WI38 (cell line): ENCODE data around the gene MVK.

Source experiments
- H3K4me3 ChIP-seq: 2 replicates; pipeline ENCODE4 v1.5.1; 2011; ENCODE audit warnings: low read depth, mild to moderate bottlenecking, control low read depth, low read length
- TF ChIP-seq, protein P1 (sequence below): IDR thresholded peaks from 2 replicates; pipeline ENCODE4 v1.5.1; 2012; ENCODE audit warnings: low read depth, mild to moderate bottlenecking, control low read depth, low read length

The MVK gene

GRCh38 chr12:109630815-109631214, 57.2 kb downstream of the MVK start:
- no peak overlapping the region for H3K4me3 ChIP-seq
- TF ChIP-seq, protein P1, sequence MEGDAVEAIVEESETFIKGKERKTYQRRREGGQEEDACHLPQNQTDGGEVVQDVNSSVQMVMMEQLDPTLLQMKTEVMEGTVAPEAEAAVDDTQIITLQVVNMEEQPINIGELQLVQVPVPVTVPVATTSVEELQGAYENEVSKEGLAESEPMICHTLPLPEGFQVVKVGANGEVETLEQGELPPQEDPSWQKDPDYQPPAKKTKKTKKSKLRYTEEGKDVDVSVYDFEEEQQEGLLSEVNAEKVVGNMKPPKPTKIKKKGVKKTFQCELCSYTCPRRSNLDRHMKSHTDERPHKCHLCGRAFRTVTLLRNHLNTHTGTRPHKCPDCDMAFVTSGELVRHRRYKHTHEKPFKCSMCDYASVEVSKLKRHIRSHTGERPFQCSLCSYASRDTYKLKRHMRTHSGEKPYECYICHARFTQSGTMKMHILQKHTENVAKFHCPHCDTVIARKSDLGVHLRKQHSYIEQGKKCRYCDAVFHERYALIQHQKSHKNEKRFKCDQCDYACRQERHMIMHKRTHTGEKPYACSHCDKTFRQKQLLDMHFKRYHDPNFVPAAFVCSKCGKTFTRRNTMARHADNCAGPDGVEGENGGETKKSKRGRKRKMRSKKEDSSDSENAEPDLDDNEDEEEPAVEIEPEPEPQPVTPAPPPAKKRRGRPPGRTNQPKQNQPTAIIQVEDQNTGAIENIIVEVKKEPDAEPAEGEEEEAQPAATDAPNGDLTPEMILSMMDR = no peak

DNA sequence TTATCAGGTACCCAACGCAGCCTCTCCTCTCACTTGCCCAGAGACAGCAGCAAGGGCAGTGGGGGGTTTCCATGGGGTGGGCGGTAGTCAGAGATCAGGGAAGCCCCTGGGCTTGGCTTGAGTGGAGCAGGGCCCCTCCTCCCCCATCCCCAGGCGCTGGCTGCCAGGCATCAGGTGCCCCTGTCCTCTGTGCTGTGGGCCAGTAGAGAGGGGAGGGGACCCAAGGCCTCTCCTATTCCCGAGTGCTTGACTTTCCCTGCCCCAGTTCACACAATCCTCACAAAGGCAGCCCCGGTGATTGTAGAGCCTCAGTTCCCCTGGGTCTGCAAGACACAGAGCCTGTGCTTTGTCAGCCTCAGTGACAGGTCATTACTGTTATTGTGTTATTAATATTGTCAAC, 57.7 kb downstream of the MVK start:
- no peak overlapping the region for H3K4me3 ChIP-seq
- TF ChIP-seq, protein P1 = no peak

DNA sequence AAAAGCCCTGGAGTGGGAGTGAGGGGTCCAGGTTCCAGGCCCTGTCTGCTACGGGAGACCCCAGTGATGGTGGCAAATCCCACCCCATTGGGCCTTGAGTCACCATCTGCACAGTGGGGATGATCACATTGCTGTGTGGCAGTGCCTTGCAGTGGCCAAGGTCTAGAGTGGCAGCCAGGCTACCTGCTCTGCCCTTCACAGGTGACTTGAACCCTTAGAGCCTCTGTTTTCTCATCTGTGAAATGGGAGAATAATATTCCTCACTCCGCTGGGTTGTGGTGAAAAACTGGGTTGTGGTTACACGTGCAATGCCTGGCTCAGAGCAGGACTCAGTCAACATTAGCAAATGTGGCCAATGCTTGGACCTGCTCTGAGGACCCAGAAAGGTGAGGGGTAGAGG, 58.2 kb downstream of the MVK start:
- TF ChIP-seq, protein P1 = no peak
- no peak overlapping the region for H3K4me3 ChIP-seq

DNA sequence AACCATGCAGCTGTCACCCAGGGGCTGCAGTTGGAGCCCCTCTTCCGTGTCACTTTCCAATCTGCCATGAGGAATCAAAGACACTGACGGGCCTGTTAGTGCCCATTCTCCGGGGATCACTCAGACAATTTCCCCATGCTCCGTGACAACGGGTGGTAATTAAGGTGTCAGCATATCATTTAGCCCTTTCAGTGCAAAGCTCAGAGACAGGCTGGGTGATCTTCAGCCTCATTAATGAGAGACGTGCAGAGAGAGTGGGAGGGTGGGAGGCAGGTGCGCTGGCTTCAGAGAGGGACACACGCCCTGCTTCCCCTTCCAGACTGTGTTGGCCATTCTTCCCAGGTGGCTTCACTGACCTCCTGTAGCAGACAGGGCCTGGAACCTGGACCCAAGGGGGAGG, 58.7 kb downstream of the MVK start:
- TF ChIP-seq, protein P1 = no peak
- no peak overlapping the region for H3K4me3 ChIP-seq

- TF ChIP-seq, protein P1 = no peak
- H3K4me3 ChIP-seq = no peak overlapping the region
Measured at GRCh38 chr12:109635717-109636116, 62.1 kb downstream of the MVK start.

GRCh38 chr12:109637348-109637747, 63.8 kb downstream of the MVK start:
- TF ChIP-seq, protein P1 = no peak
- no peak overlapping the region for H3K4me3 ChIP-seq

DNA sequence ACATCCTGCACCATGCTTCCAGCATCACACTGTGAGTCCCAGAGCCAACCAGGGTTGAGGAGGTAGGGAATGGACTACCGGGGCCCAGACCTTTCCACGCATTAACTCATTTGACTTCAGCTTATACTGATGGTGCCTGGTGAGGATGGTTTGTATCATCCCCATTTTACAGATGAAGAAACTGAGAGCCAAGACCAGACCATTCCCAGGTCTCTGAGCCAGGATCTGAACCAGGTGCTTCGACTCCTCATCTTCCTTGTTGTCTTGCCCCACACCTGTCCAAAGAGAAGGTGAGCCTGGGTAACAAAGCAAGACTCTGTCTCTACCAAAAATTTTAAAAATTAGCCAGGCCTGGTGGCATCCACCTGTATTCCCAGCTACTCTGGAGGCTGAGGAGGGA, 64.4 kb downstream of the MVK start:
- no peak overlapping the region for H3K4me3 ChIP-seq
- TF ChIP-seq, protein P1 = no peak
